Left lung (tissue), 10 donors: Measurements from ENCODE around the gene GAS6. TPM values are rescaled to one million over a fixed set of nuclear protein-coding genes. Genes with fewer than 3 reads are reported as not detected.
A peak's percentile ranks its signal among the peaks of the same experiment; 100 is the strongest.

ENCODE experiments used
- ATAC-seq: fragments of 200-7000 bp; cut with Tn5 transposase; one replicate; pipeline ENCODE4 v1.9.1; 2020; ENCODE audit warnings: moderate library complexity
- DNase-seq, 4 donors: peaks; one replicate each; pipeline ENCODE4 v3.0.0-alpha.2; 2013 to 2020
- H3K27ac ChIP-seq, 2 donors: fragments of 200-600 bp; sonication (generic) in 1 of 2; one replicate each; pipeline versions ENCODE4 v1.5.0 to v1.8.0; 2020 to 2021
- H3K27me3 ChIP-seq, 2 donors: fragments of 200-600 bp; sonication (generic) in 1 of 2; one replicate each; pipeline versions ENCODE4 v1.5.0 to v1.8.0; 2020 to 2021
- H3K36me3 ChIP-seq, 2 donors: fragments of 200-600 bp; sonication (generic) in 1 of 2; one replicate each; pipeline versions ENCODE4 v1.5.0 to v1.8.0; 2020 to 2021
- H3K4me1 ChIP-seq, 2 donors: fragments of 200-600 bp; one replicate each; pipeline ENCODE4 v1.8.0; 2021
- H3K4me3 ChIP-seq, 2 donors: fragments of 200-600 bp; sonication (generic) in 1 of 2; one replicate each; pipeline versions ENCODE4 v1.5.0 to v1.8.0; 2020 to 2021; ENCODE audit warnings: mild to moderate bottlenecking in 1 of 2
- H3K9me3 ChIP-seq, 2 donors: fragments of 200-600 bp; sonication (generic) in 1 of 2; one replicate each; pipeline versions ENCODE4 v1.5.0 to v1.8.0; 2020 to 2021
- intact Hi-C, 2 donors: fragments of 100-400 bp; cut with DNase I; formaldehyde crosslinking; loops; one replicate each; pipeline versions ENCODE4 v1.11.2 to v1.14.2; 2022
- polyA plus RNA-seq, 6 donors: library from polyadenylated mRNA; unstranded; fragments of 120-200 nt; gene quantifications; one replicate each; pipeline ENCODE4 v1.2.1, GENCODE V29; 2013; ENCODE audit not compliant: insufficient read length in 6 of 6
- total RNA-seq, 2 donors: library from RNA; stranded (reverse); fragmentation: NEBNext Ultra II Directional; extraction: Animal tissue kit (Norgen Biotek cat#: 25700); gene quantifications; one replicate each; pipeline ENCODE4 v1.2.1, GENCODE V29; 2021
- TF ChIP-seq, protein P1 (sequence below), 2 donors: fragments of 200-600 bp; sonication (generic) in 1 of 2; IDR thresholded peaks; one replicate each; pipeline versions ENCODE4 v1.5.0 to v1.8.0; 2021; ENCODE audit warnings: antibody characterized with exemption in 2 of 2
- donor health status: DM: no; HTN: yes; CAD: no.
- donor health status: DM: no; HTN: no; CAD: no.

GAS6 gene
- total and polyA plus RNA-seq, 8 donors, result 24.8 to 169 (median 33.5) TPM

DNA sequence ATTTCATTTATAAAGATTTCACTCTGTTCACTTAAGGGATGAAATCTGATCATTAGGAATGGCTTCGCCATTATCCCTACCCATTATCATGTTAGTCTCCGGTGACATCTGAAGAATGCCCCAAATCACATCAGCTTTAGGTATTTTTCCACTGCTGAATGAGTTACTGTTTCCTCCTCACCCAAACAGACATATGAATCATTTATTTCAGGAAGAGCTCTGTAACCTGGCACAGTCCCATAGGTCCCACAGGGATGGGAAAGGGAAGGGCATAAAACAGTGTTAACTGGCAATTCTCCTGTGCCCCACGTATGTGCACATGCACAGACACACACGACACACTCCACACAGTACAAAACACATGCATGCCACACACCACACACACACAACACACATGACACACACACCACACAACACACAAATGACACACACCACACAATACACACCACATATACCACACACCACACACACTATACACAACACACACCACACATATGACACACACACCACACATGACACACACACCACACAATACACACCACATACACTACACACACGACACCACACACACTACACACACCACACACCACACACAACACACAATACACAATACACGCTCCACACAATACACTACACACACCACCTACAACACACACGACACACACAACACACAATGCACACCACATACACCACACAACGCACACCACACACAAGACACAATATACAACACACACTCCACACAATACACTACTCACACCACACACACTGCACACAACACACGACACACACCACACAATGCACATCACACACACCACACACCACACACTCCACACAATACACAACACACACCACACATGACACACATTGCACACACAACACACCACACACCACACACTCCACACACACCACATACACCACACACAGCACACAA is 89.4 kb downstream of the GAS6 start:
- intact Hi-C loops, result no loop called here
- Histone ChIP-seq H3K27ac (no peak overlapping the region), H3K27me3 (peaks cover 0 to 29% of the 10 kb centered on the region in 2 donors), H3K4me1 (peaks cover 0 to 3% of the 10 kb centered on the region in 2 donors), H3K4me3 (no peak overlapping the region), H3K36me3 (no peaks in the 10 kb centered on the region), H3K9me3 (no peaks in the 10 kb centered on the region)
- DNase-seq (no peak), ATAC-seq (peak; percentile 16)
- TF ChIP-seq, protein P1, sequence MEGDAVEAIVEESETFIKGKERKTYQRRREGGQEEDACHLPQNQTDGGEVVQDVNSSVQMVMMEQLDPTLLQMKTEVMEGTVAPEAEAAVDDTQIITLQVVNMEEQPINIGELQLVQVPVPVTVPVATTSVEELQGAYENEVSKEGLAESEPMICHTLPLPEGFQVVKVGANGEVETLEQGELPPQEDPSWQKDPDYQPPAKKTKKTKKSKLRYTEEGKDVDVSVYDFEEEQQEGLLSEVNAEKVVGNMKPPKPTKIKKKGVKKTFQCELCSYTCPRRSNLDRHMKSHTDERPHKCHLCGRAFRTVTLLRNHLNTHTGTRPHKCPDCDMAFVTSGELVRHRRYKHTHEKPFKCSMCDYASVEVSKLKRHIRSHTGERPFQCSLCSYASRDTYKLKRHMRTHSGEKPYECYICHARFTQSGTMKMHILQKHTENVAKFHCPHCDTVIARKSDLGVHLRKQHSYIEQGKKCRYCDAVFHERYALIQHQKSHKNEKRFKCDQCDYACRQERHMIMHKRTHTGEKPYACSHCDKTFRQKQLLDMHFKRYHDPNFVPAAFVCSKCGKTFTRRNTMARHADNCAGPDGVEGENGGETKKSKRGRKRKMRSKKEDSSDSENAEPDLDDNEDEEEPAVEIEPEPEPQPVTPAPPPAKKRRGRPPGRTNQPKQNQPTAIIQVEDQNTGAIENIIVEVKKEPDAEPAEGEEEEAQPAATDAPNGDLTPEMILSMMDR (IDR thresholded peaks at IDR 0.05), result no peak

DNA sequence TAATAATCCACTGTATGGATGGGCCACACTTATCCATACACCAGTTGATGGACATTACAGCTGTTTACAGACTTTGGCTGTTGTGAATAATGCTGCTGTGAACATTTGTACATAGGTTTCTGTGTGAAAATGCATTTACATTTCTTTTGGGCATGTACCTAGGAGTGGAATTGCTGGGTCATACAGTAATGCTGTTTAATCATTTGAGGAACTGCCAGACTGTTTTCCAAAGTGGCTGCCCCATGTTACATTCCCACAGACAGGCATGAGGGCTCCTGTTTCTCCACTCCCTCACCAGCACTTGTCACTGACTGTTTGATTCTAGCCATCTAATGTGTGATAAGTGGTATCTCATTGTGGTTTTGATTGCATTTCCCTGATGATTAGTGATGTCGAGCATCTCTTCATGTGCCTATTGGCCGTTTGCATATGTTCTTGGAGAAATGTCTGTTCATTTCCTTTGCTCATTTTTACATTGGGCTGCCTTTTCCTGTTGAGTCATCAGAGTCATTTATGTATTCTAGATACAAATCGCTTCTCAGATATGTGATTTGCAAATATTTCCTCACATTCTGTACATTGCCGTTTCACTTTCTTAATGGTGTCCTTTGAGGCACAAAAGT is 92.1 kb downstream of the GAS6 start:
- ATAC-seq (no peak), DNase-seq (no peak)
- TF ChIP-seq, protein P1 (IDR thresholded peaks at IDR 0.05), result no peak
- intact Hi-C loops, result no loop called here
- Histone ChIP-seq H3K4me3 (no peak overlapping the region), H3K27ac (peak overlapping the region in 1 of 2 donors; percentile 42), H3K27me3 (peaks cover 0 to 15% of the 10 kb centered on the region in 2 donors), H3K9me3 (no peaks in the 10 kb centered on the region), H3K36me3 (no peaks in the 10 kb centered on the region), H3K4me1 (peaks cover 0 to 3% of the 10 kb centered on the region in 2 donors)

DNA sequence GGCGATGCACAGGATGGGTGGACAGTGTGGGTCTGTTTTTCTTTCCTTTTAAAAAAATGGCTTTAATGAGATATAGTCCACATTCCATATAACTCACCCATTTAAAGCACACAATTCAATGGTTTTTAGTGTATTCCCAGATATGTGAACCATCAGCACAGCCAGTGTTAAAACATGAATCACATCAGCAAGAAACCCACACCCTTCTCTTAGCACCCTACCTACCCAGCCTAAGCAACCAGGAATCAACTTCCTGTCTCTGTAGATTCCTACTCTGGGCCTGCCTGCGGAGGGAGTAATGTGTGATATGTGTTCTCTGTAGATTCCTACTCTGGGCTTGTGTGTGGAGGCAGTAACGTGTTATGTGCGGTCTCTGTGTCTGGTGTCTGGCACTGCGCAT is 92.9 kb downstream of the GAS6 start:
- intact Hi-C loops, result no loop called here
- TF ChIP-seq, protein P1 (IDR thresholded peaks at IDR 0.05), result no peak
- peaks cover 0 to 3% of the 10 kb centered on the region in 2 donors for H3K4me1 ChIP-seq
- DNase-seq, result no peak
- no peaks in the 10 kb centered on the region for H3K9me3 ChIP-seq
- ATAC-seq, result no peak
- H3K27me3 ChIP-seq, result peaks cover 0 to 6% of the 10 kb centered on the region in 2 donors
- H3K36me3 ChIP-seq, result no peaks in the 10 kb centered on the region
- peak overlapping the region in 1 of 2 donors; percentile 42 for H3K27ac ChIP-seq
- no peak overlapping the region for H3K4me3 ChIP-seq

Other genes starting within 250 kb of the GAS6 start
- gene ATP4B, start 205.9 kb downstream of the GAS6 start, total RNA-seq, result not detected
- under 1 TPM in 3 of 6 donors, not detected in 3; 0.28 to 0.58 (median 0.41) TPM for gene ATP4B, start 205.9 kb downstream of the GAS6 start, polyA plus RNA-seq
- gene GRK1, start 196.9 kb downstream of the GAS6 start, total RNA-seq, result under 1 TPM in 1 of 2 donors, not detected in 1; 0.21 TPM
- 1 to 10 TPM in 5 of 6 donors, under 1 TPM in 1; 0.79 to 3.1 (median 1.5) TPM for gene GRK1, start 196.9 kb downstream of the GAS6 start, polyA plus RNA-seq
- 10 to 100 TPM; 19.2 to 30.7 TPM for gene TMEM255B, start 104.8 kb downstream of the GAS6 start, total RNA-seq
- gene TMEM255B, start 104.8 kb downstream of the GAS6 start, polyA plus RNA-seq, result 10 to 100 TPM; 10.4 to 18.0 (median 14.4) TPM
- 1 to 10 TPM; 7.1 to 7.5 TPM for gene C13orf46, start 110.0 kb upstream of the GAS6 start, total RNA-seq
- under 1 TPM; 0.10 to 0.50 (median 0.28) TPM for gene C13orf46, start 110.0 kb upstream of the GAS6 start, polyA plus RNA-seq